Neutrophil (primary cell): ENCODE data around the gene INPP4B.

Experiments
- H3K27ac ChIP-seq: fragments of 200-600 bp; sonication (generic); 2 replicates; pipeline ENCODE4 v1.5.1; 2016; ENCODE audit warnings: mild to moderate bottlenecking, moderate library complexity
- H3K27me3 ChIP-seq: fragments of 200-600 bp; sonication (generic); 2 replicates; pipeline ENCODE4 v1.6.0; 2016; ENCODE audit warnings: mild to moderate bottlenecking
- H3K36me3 ChIP-seq: fragments of 200-600 bp; sonication (generic); 2 replicates; pipeline ENCODE4 v1.5.1; 2017
- H3K4me1 ChIP-seq, 2 experiments: fragments of 200-600 bp in 1 of 2; sonication (generic) in 1 of 2; 1 replicate in 1 of 2; 2 replicates in 1 of 2; pipeline versions ENCODE4 v1.5.1 to v1.6.1; 2013 to 2016; ENCODE audit warnings: low read depth in 1 of 2, low read length in 1 of 2, mild to moderate bottlenecking in 1 of 2, moderate library complexity in 1 of 2; ENCODE audit not compliant: control insufficient read depth in 1 of 2, insufficient read depth in 1 of 2
- H3K4me3 ChIP-seq, 2 experiments: fragments of 200-600 bp in 1 of 2; sonication (generic) in 1 of 2; 1 replicate in 1 of 2; 2 replicates in 1 of 2; pipeline ENCODE4 v1.5.1; 2013 to 2016; ENCODE audit warnings: low read depth in 1 of 2, low read length in 1 of 2, mild to moderate bottlenecking in 1 of 2, moderate library complexity in 1 of 2
- H3K9me3 ChIP-seq: fragments of 200-600 bp; sonication (generic); 2 replicates; pipeline ENCODE4 v1.5.1; 2016
- CTCF ChIP-seq: fragments of 200-600 bp; sonication (generic); IDR thresholded peaks from 2 replicates; pipeline ENCODE4 v1.5.1; 2016; ENCODE audit warnings: antibody characterized with exemption

Gene INPP4B

GRCh38 chr4:142485452-142485851, 360.6 kb downstream of the INPP4B start:
- Histone ChIP-seq H3K27ac (no peak overlapping the region), H3K27me3 (no peaks in the 10 kb centered on the region), H3K4me1 (peaks cover 0 to 4% of the 10 kb centered on the region in 2 experiments), H3K36me3 (no peaks in the 10 kb centered on the region), H3K4me3 (no peak overlapping the region), H3K9me3 (no peaks in the 10 kb centered on the region)
- no peak for TF ChIP-seq CTCF

GRCh38 chr4:142480244-142480643, 365.9 kb downstream of the INPP4B start:
- H3K4me3 ChIP-seq: no peak overlapping the region
- no peaks in the 10 kb centered on the region for H3K36me3 ChIP-seq
- H3K4me1 ChIP-seq: no peaks in the 10 kb centered on the region
- H3K27me3 ChIP-seq: no peaks in the 10 kb centered on the region
- H3K27ac ChIP-seq: no peak overlapping the region
- no peaks in the 10 kb centered on the region for H3K9me3 ChIP-seq
- no peak for TF ChIP-seq CTCF

GRCh38 chr4:142475663-142476062, 370.4 kb downstream of the INPP4B start:
- H3K9me3 ChIP-seq: no peaks in the 10 kb centered on the region
- H3K36me3 ChIP-seq: no peaks in the 10 kb centered on the region
- no peaks in the 10 kb centered on the region for H3K27me3 ChIP-seq
- no peak overlapping the region for H3K4me3 ChIP-seq
- TF ChIP-seq CTCF: no peak
- H3K4me1 ChIP-seq: no peaks in the 10 kb centered on the region
- H3K27ac ChIP-seq: no peak overlapping the region

- no peak overlapping the region for H3K4me3 ChIP-seq
- H3K27me3 ChIP-seq: no peaks in the 10 kb centered on the region
- no peaks in the 10 kb centered on the region for H3K4me1 ChIP-seq
- no peaks in the 10 kb centered on the region for H3K36me3 ChIP-seq
- H3K27ac ChIP-seq: no peak overlapping the region
- no peak for TF ChIP-seq CTCF
- H3K9me3 ChIP-seq: no peaks in the 10 kb centered on the region
Measured at GRCh38 chr4:142474398-142475087, 371.6 kb downstream of the INPP4B start.

GRCh38 chr4:142473960-142474338, 372.2 kb downstream of the INPP4B start:
- Histone ChIP-seq H3K36me3 (no peaks in the 10 kb centered on the region), H3K4me3 (no peak overlapping the region), H3K27ac (no peak overlapping the region), H3K4me1 (no peaks in the 10 kb centered on the region), H3K27me3 (no peaks in the 10 kb centered on the region), H3K9me3 (no peaks in the 10 kb centered on the region)
- TF ChIP-seq CTCF: no peak
